EL (cell line): ENCODE results near the gene ROBO2.

Experiments
- DNase-seq: peaks from one replicate; pipeline ENCODE4 v3.0.0-alpha.2; 2016

Gene ROBO2

GRCh38 chr3:77039606-77040171 lies at the start of gene ROBO2:
ROBO2 (plus strand) TSS chr3:77040099; CDS start chr3:77040786, 687 bp downstream.
- peak; percentile 11 for DNase-seq

- no peak for DNase-seq
These were observed 49.3 kb upstream of the ROBO2 start for GRCh38 chr3:76990606-76991005.

- DNase-seq = no peak
These were observed 48.7 kb upstream of the ROBO2 start for GRCh38 chr3:76991165-76991564.

- no peak for DNase-seq
These were observed 42.2 kb upstream of the ROBO2 start for GRCh38 chr3:76997733-76998132.

- DNase-seq = no peak
These were observed 41.3 kb upstream of the ROBO2 start for GRCh38 chr3:76998555-76998954.

GRCh38 chr3:77001062-77001701 lies 38.7 kb upstream of the ROBO2 start:
- DNase-seq = no peak

- DNase-seq = no peak
These were observed 25.7 kb upstream of the ROBO2 start for GRCh38 chr3:77014226-77014625.

- DNase-seq = no peak
These were observed 14.4 kb upstream of the ROBO2 start for GRCh38 chr3:77025471-77025870.

- DNase-seq = no peak
These were observed 12.8 kb upstream of the ROBO2 start for GRCh38 chr3:77026904-77027634.

- no peak for DNase-seq
These were observed 11.9 kb upstream of the ROBO2 start for GRCh38 chr3:77028005-77028404.

- DNase-seq = peak; percentile 76
These were observed 1.4 kb upstream of the ROBO2 start for GRCh38 chr3:77038468-77038929.

- DNase-seq = peak; percentile 5
These were observed 831 bp upstream of the ROBO2 start for GRCh38 chr3:77038930-77039605.

GRCh38 chr3:77040216-77040615 lies 317 bp downstream of the ROBO2 start:
- DNase-seq = no peak

- no peak for DNase-seq
These were observed 1.2 kb downstream of the ROBO2 start for GRCh38 chr3:77040926-77041722.

GRCh38 chr3:77041811-77042210 lies 1.9 kb downstream of the ROBO2 start:
- DNase-seq = no peak

GRCh38 chr3:77042343-77042742 lies 2.4 kb downstream of the ROBO2 start:
- no peak for DNase-seq

GRCh38 chr3:77042882-77043281 lies 3.0 kb downstream of the ROBO2 start:
- DNase-seq = no peak

- DNase-seq = no peak
These were observed 5.8 kb downstream of the ROBO2 start for GRCh38 chr3:77045686-77046085.

GRCh38 chr3:77048186-77048585 lies 8.3 kb downstream of the ROBO2 start:
- no peak for DNase-seq

GRCh38 chr3:77051591-77051990 lies 11.7 kb downstream of the ROBO2 start:
- no peak for DNase-seq

- no peak for DNase-seq
These were observed 12.2 kb downstream of the ROBO2 start for GRCh38 chr3:77052051-77052501.
